ENCODE measurements around the gene TBC1D22A.

Gene TBC1D22A

GRCh38 chr22:46934746-46935491 lies 172.5 kb downstream of the TBC1D22A start:
- DNase-seq (ENCODE audit: low read depth) = peak; percentile 96

- no peak for DNase-seq (ENCODE audit: low read depth)
Measured at GRCh38 chr22:46935506-46936377, 173.3 kb downstream of the TBC1D22A start.

DNA sequence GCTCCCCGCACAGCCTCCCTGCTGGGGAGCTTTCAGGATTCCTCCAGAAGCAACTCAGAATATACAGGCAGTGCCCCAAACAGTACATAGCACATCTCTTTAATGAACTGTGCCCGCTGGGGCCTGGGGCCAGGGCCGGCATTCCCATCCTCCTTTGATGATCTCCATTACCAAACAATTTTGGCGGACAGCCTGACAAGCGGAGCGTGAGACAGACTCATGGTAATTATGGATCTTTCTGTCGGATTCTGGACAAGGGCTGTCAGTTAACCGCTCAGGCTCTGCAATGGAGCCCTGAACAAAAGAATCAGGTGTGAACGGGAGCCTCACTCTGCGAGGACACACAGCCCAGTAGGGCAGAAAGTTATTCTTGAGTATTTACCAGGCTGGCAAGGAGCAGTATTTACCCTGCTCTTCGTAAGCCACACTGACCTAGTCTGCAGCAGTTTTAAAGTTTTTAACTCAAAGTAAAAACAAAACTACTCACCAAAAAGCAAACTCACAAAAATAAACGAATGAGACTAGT lies 174.0 kb downstream of the TBC1D22A start:
- DNase-seq (ENCODE audit: low read depth) = no peak

DNA sequence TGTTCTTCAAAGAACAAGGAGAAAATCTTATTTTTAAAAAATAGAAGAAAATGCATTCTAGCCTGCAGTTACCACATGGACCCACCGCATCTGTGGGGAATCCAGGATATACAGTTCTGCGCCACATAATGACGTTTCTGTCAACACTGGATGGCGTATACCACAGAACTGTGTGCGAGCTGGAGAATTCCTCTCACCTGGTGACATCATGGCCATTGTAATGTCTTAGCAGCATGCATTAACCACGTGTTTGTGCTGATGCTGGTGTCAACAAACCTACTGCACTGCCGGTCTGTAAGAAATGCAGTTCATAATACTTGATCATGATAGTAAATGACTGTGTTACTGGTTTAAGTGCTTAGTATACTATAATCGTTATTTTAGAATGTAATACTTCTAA lies 174.7 kb downstream of the TBC1D22A start:
- no peak for DNase-seq (ENCODE audit: low read depth)

- DNase-seq (ENCODE audit: low read depth) = no peak
Measured at GRCh38 chr22:46937939-46938338, 175.5 kb downstream of the TBC1D22A start.

DNA sequence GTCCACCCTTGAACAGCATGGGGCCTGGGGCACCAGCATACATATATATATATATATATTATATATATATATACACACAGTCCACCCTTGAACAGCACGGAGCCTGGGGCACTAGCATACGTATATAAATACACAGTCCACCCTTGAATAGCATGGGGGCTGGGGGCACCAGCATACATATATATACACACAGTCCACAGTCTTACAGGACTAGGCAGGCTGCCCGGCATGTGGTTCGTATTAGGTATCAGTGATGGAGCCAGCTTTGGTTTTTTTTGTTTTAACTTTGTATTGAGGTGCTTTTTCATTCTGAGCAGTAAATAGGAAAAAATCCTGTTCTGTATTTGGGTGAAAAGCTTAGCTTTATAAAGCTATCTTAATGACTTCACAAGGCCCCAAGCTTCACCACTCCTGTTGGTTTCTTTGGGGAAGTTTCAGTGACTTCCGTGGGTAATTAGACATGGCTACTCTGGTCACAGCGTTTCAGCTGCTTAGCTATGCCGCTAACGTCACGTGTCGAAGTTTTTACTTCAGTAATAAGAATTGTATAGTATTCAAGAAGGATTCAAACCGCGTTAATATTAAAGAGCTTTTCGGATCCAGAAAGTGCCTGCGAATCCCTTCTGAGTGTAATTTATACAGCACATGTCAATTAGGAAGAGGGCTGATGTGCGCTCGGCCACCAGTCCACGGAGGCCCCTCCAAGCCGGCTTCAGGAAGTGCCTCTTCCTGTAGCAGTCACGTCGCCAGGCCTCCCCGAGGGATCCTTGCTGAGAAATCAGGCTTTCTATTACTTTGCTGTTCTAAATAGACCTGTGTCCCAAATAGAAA lies 179.7 kb downstream of the TBC1D22A start:
- DNase-seq (ENCODE audit: low read depth) = no peak

GRCh38 chr22:46942799-46943785 lies 180.6 kb downstream of the TBC1D22A start:
- DNase-seq (ENCODE audit: low read depth) = peak; percentile 41

- DNase-seq (ENCODE audit: low read depth) = no peak
Measured at GRCh38 chr22:46945481-46945880, 183.0 kb downstream of the TBC1D22A start.

DNA sequence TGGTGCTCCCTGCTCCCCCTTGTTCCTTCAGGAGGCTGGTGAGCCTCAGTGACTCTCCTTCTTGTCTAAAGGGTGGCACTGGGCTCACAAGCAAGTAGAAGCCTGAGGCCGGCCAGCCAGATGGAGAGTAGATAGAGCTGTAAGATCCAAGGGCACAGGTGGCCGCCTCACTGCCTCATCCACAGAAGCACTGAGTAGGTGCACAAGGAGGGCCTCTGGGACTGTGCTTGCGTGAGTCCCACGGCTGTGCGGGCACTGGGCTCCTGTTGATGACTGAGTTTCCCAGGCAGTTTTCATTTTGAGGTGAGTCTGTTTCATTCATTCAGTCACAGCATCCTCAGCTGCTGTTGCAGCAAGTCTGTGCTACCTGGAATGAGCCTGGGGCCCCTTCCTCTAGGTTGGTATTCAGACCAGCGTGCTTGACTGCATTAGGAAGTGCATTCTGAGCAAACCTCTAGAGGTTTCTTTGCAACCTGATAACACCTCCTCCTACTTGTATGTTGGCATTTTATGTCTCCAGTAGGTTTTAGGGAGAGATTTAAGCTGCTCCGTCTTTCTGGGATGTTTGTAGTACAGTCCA lies 184.0 kb downstream of the TBC1D22A start:
- no peak for DNase-seq (ENCODE audit: low read depth)

DNA sequence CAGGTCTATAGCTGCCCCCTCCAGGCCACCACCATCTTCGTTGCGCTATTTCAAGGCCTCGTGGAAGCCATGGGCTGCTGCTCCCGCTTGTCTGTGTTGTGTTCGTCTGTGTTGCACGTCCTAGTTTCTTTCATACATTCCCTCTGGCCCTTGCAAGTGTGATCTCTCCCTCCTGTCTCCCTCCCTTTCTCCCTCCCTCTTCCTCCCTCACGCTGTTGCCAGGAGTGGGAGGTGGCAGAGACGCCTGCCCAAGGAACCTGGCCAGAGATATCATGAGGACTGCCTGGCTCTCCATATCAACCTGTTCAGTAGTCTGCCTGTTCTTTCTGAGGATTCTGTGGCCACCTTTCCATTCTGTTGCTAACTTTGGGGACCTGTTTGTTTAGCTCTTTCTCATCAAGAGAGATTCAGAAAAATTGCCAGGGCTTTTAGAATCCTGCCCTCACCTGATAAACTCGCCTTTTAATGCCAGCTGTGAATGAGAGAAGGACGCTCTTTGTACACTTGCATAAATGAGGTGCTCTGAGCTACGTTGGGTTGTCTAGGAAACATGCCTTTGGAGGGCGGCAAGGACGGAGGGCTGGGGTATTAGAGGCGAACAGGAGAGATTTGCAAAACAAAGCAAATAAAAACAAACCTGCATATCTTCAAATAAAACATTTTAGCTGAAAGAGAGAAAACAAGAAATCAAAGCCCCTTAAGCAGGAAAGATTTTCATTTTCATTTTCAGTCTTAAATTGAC lies 185.2 kb downstream of the TBC1D22A start:
- no peak for DNase-seq (ENCODE audit: low read depth)

GRCh38 chr22:46948411-46949144 lies 186.1 kb downstream of the TBC1D22A start:
- no peak for DNase-seq (ENCODE audit: low read depth)

DNA sequence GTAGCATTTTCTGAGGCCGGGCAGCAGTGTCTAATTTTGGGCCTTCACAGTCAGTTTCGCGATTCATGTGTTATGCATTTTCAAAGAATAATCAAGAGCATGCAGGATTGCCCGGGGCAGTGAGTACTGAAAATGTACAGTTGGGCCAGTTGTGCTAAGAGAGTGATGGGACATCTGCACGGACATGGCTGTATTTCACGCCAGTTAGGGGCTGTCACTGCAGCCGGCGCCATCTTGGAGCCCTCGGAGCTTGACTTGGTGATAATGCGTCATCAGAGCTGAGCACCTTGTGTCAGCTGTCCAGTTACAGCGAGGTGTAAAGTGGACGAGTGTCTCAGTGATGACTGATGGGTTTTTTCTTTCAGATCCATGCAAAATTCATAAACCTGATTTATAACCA lies 188.9 kb downstream of the TBC1D22A start:
- DNase-seq (ENCODE audit: low read depth) = no peak

- DNase-seq (ENCODE audit: low read depth) = no peak
Measured at GRCh38 chr22:46951973-46952372, 189.5 kb downstream of the TBC1D22A start.

GRCh38 chr22:46953968-46954765 lies 191.7 kb downstream of the TBC1D22A start:
- DNase-seq (ENCODE audit: low read depth) = no peak

DNA sequence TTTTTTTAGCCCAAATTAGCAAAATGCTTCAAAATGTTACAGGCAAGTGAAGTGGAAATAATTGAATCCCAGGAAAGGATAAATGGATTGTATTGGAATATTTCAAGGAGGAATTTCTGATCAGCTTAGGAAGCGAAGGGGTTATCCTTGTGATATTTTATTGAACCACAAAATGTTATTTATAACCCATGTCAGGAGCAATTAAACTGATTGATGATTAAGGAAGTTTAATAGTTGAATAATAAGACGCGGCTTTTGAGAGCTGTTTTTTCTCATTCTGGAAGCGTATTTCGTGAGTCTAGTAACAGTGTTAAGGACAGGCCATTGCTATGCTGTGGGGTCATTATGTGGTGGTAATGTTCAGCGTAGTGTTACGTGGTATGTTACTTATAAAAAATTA lies 192.3 kb downstream of the TBC1D22A start:
- DNase-seq (ENCODE audit: low read depth) = no peak

GRCh38 chr22:46956498-46957215 lies 194.2 kb downstream of the TBC1D22A start:
- no peak for DNase-seq (ENCODE audit: low read depth)

DNA sequence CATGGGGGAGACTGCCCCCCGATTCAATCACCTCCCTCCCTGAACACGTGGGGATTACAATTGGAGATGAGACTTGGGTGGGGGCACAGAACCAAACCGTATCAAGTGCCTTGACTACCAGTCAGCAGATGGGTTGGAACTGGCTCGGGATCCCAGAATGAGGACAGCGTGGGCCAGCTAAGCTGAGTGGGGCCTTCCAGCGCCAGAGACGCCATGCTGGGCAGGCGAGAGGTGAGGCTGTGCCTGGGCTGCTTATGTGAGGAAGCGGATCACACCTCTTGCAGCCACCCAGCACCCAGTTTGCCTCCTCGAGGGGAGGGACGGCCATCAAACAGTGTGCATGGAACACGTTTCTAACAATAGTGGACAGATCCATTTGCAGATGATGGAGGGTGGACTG lies 195.1 kb downstream of the TBC1D22A start:
- no peak for DNase-seq (ENCODE audit: low read depth)

GRCh38 chr22:46958191-46958590 lies 195.7 kb downstream of the TBC1D22A start:
- no peak for DNase-seq (ENCODE audit: low read depth)

All from ELR (cell line).